Caco-2 (cell line): ENCODE results near the gene SLX4IP. TPM values are rescaled to one million over a fixed set of nuclear protein-coding genes. Genes with fewer than 3 reads are reported as not detected.

Source experiments
- BruUV-seq: library from RNA; stranded (reverse); fragments of 400-500 nt; replicated peaks from 2 replicates; lab custom pipeline; 2021; lab: Mats Ljungman, UMichigan
- CTCF ChIA-PET: fragments of 300-600 bp; sonication (Branson Sonifier 250); formaldehyde crosslinking; loops from one replicate; lab custom pipeline; 2022; ENCODE audit warnings: antibody characterized with exemption; lab: Charles Lee
- POLR2A ChIA-PET: fragments of 300-600 bp; sonication (Branson Sonifier 250); formaldehyde crosslinking; loops from one replicate; lab custom pipeline; 2022; ENCODE audit warnings: antibody characterized with exemption; lab: Charles Lee
- DNase-seq, 2 experiments: peaks; one replicate each; pipeline versions ENCODE4 v3.0.0 to v3.0.0-alpha.2; 2020 to 2022
- H3K27me3 ChIP-seq: replicated peaks from 2 replicates; pipeline ENCODE4 v1.6.0; 2011; ENCODE audit warnings: low read length; ENCODE audit not compliant: control insufficient read depth, insufficient read depth
- H3K36me3 ChIP-seq: 2 replicates; pipeline ENCODE4 v1.5.1; 2011; ENCODE audit warnings: low read length; ENCODE audit not compliant: control insufficient read depth, insufficient read depth
- H3K4me1 ChIP-seq: fragments of 250-450 bp; sonication (Bioruptor Pico); 2 replicates; pipeline ENCODE4 v1.5.1; 2020; ENCODE audit warnings: mild to moderate bottlenecking
- H3K4me3 ChIP-seq: 2 replicates; pipeline ENCODE4 v1.5.1; 2011; ENCODE audit warnings: low read depth, mild to moderate bottlenecking, control low read depth, low read length
- H3K9me3 ChIP-seq: fragments of 250-450 bp; sonication (Bioruptor Pico); 2 replicates; pipeline ENCODE4 v1.5.1; 2020; ENCODE audit warnings: mild to moderate bottlenecking, moderate library complexity
- H3K27ac Mint-ChIP-seq: one replicate; pipeline ENCODE4 v1.8.0; 2022; ENCODE audit warnings: mixed read lengths; ENCODE audit not compliant: unreplicated experiment
- H3K27me3 Mint-ChIP-seq: one replicate; pipeline ENCODE4 v1.8.0; 2022; ENCODE audit warnings: mixed read lengths; ENCODE audit not compliant: insufficient read depth, unreplicated experiment
- H3K36me3 Mint-ChIP-seq: one replicate; pipeline ENCODE4 v1.8.0; 2022; ENCODE audit warnings: mild to moderate bottlenecking, mixed read lengths; ENCODE audit not compliant: insufficient read depth, unreplicated experiment
- H3K4me1 Mint-ChIP-seq: one replicate; pipeline ENCODE4 v1.8.0; 2022; ENCODE audit warnings: low read depth, mixed read lengths; ENCODE audit not compliant: unreplicated experiment
- H3K4me3 Mint-ChIP-seq: one replicate; pipeline ENCODE4 v1.8.0; 2022; ENCODE audit warnings: mild to moderate bottlenecking, moderate library complexity, mixed read lengths; ENCODE audit not compliant: unreplicated experiment
- H3K9me3 Mint-ChIP-seq: one replicate; pipeline ENCODE4 v1.8.0; 2022; ENCODE audit warnings: mixed read lengths; ENCODE audit not compliant: unreplicated experiment
- CTCF ChIP-seq, 2 experiments: fragments of 200-600 bp in 1 of 2; IDR thresholded peaks; 1 replicate in 1 of 2; 2 replicates in 1 of 2; pipeline versions ENCODE4 v1.5.1 to v1.8.0; 2011 to 2022; ENCODE audit warnings: antibody characterized with exemption in 1 of 2, control low read depth in 1 of 2, inconsistent platforms in 1 of 2, low read depth in 1 of 2, low read length in 1 of 2, mild to moderate bottlenecking in 1 of 2, moderate library complexity in 1 of 2; ENCODE audit not compliant: insufficient read depth in 1 of 2, severe bottlenecking in 1 of 2, unreplicated experiment in 1 of 2
- intact Hi-C: fragments of 100-400 bp; cut with micrococcal nuclease; formaldehyde crosslinking; loops from one replicate; pipeline ENCODE4 v1.10.0; 2022; ENCODE audit not compliant: unreplicated experiment
- total RNA-seq: library from RNA; stranded (reverse); gene quantifications from 2 replicates; pipeline ENCODE4 v1.2.3, GENCODE V29; 2022

Gene SLX4IP
- total RNA-seq, 1 experiment from 2014 or later, result 8.5 TPM

GRCh38 chr20:10558635-10559187 is 123.6 kb downstream of the SLX4IP start:
- Histone ChIP-seq H3K4me3 (no peak overlapping the region), H3K27me3 (no peaks in the 10 kb centered on the region), H3K9me3 (no peaks in the 10 kb centered on the region), H3K4me1 (peaks cover 34% of the 10 kb centered on the region), H3K36me3 (no peaks in the 10 kb centered on the region; the same call in 1 of the 2 replicates)
- TF ChIP-seq CTCF (IDR thresholded peaks at IDR 0.05; ENCODE audit: insufficient read depth in 1 of 2, low read depth in 1 of 2, low read length in 1 of 2, severe bottlenecking in 1 of 2, unreplicated experiment in 1 of 2), result no peak
- Mint-ChIP-seq H3K36me3 (peaks cover 5% of the 10 kb centered on the region), H3K27ac (no peak overlapping the region), H3K27me3 (no peaks in the 10 kb centered on the region), H3K9me3 (no peaks in the 10 kb centered on the region), H3K4me3 (no peak overlapping the region), H3K4me1 (peaks cover 17% of the 10 kb centered on the region)
- no TSS peak for BruUV-seq
- no peak for DNase-seq
- CTCF ChIA-PET, result no interaction called here
- POLR2A ChIA-PET, result interaction anchor here (0.6 kb wide), 1 partner anchor 665 kb away, joined by 4 read pairs; no protein-coding TSS in a partner anchor
- intact Hi-C loops, result loop anchor here (10.0 kb wide), 3 partner anchors 296 to 486 kb away; no protein-coding TSS in a partner anchor

- ChIA-PET CTCF (no interaction called here), POLR2A (no interaction called here)
- intact Hi-C loops, result loop anchor here (10.0 kb wide), 3 partner anchors 296 to 486 kb away; no protein-coding TSS in a partner anchor
- Mint-ChIP-seq H3K27me3 (no peaks in the 10 kb centered on the region), H3K9me3 (no peaks in the 10 kb centered on the region), H3K27ac (no peak overlapping the region), H3K4me3 (no peak overlapping the region), H3K36me3 (peaks cover 5% of the 10 kb centered on the region), H3K4me1 (peaks cover 17% of the 10 kb centered on the region)
- Histone ChIP-seq H3K4me1 (peaks cover 34% of the 10 kb centered on the region), H3K36me3 (no peaks in the 10 kb centered on the region; the same call in 1 of the 2 replicates), H3K27me3 (no peaks in the 10 kb centered on the region), H3K4me3 (no peak overlapping the region), H3K9me3 (no peaks in the 10 kb centered on the region)
- BruUV-seq, result no TSS peak
- DNase-seq, result no peak
- no peak for TF ChIP-seq CTCF (IDR thresholded peaks at IDR 0.05; ENCODE audit: insufficient read depth in 1 of 2, low read depth in 1 of 2, low read length in 1 of 2, severe bottlenecking in 1 of 2, unreplicated experiment in 1 of 2)
Measured at GRCh38 chr20:10559266-10559665, 124.2 kb downstream of the SLX4IP start.

- no peak for TF ChIP-seq CTCF (IDR thresholded peaks at IDR 0.05; ENCODE audit: insufficient read depth in 1 of 2, low read depth in 1 of 2, low read length in 1 of 2, severe bottlenecking in 1 of 2, unreplicated experiment in 1 of 2)
- H3K27me3 Mint-ChIP-seq, result no peaks in the 10 kb centered on the region
- H3K36me3 Mint-ChIP-seq, result peaks cover 5% of the 10 kb centered on the region
- Histone ChIP-seq H3K36me3 (no peaks in the 10 kb centered on the region; the same call in 1 of the 2 replicates), H3K4me3 (no peak overlapping the region), H3K27me3 (no peaks in the 10 kb centered on the region), H3K4me1 (peaks cover 41% of the 10 kb centered on the region), H3K9me3 (no peaks in the 10 kb centered on the region)
- H3K4me3 Mint-ChIP-seq, result no peak overlapping the region
- H3K4me1 Mint-ChIP-seq, result peaks cover 16% of the 10 kb centered on the region
- DNase-seq, result no peak
- ChIA-PET CTCF (no interaction called here), POLR2A (no interaction called here)
- no peak overlapping the region for H3K27ac Mint-ChIP-seq
- no peaks in the 10 kb centered on the region for H3K9me3 Mint-ChIP-seq
- intact Hi-C loops, result no loop called here
- no TSS peak for BruUV-seq
Measured at GRCh38 chr20:10560686-10561085, 125.6 kb downstream of the SLX4IP start.
